Upper lobe of left lung (tissue), 4 donors: ENCODE measurements around the gene SLC22A17.

ENCODE experiments used
- EP300 ChIP-seq, 4 donors: sonication (generic); formaldehyde crosslinking; IDR thresholded peaks; one replicate each; pipeline ENCODE4 v1.5.1; 2017; ENCODE audit warnings: antibody characterized with exemption in 4 of 4, control low read depth in 2 of 4
- POLR2A ChIP-seq, 4 donors: fragments of 450-650 bp; IDR thresholded peaks; one replicate each; pipeline ENCODE4 v1.5.1; 2016 to 2017; ENCODE audit warnings: antibody characterized with exemption in 4 of 4, mild to moderate bottlenecking in 2 of 4
- POLR2AphosphoS5 ChIP-seq, 2 donors: sonication (generic); formaldehyde crosslinking; IDR thresholded peaks; one replicate each; pipeline ENCODE4 v1.5.1; 2017; ENCODE audit warnings: antibody characterized with exemption in 2 of 2
- TF ChIP-seq, protein P1 (sequence below), 6 experiments: fragments of 450-650 bp in 4 of 6; fragments of 200-600 bp in 2 of 6; sonication (generic) in 2 of 6; IDR thresholded peaks; one replicate each; pipeline ENCODE4 v1.5.1; 2016 to 2019; ENCODE audit warnings: antibody characterized with exemption in 6 of 6

DNA sequence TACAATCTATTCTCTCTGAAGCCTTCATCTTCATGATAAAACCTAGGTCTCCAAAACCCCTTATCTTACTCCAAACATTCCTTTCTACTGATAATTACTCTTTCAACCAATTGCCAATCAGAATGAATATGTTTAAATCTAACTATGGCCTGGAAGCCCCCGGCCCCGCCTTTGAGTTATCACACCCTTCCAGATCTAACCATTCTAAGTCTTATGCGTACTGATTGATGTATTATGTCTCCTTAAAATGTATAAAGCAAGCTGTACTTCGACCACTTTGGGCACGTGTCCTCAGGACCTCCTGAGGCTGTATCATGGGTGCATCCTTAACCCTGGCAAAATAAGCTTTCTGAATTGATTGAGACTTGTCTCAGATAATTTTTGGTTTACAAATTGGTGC lies 17.1 kb downstream of the SLC22A17 start:
- TF ChIP-seq, protein P1, sequence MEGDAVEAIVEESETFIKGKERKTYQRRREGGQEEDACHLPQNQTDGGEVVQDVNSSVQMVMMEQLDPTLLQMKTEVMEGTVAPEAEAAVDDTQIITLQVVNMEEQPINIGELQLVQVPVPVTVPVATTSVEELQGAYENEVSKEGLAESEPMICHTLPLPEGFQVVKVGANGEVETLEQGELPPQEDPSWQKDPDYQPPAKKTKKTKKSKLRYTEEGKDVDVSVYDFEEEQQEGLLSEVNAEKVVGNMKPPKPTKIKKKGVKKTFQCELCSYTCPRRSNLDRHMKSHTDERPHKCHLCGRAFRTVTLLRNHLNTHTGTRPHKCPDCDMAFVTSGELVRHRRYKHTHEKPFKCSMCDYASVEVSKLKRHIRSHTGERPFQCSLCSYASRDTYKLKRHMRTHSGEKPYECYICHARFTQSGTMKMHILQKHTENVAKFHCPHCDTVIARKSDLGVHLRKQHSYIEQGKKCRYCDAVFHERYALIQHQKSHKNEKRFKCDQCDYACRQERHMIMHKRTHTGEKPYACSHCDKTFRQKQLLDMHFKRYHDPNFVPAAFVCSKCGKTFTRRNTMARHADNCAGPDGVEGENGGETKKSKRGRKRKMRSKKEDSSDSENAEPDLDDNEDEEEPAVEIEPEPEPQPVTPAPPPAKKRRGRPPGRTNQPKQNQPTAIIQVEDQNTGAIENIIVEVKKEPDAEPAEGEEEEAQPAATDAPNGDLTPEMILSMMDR (IDR thresholded peaks at IDR 0.05) = no peak
- no peak for TF ChIP-seq EP300 (IDR thresholded peaks at IDR 0.05)
- TF ChIP-seq POLR2A (IDR thresholded peaks at IDR 0.05) = no peak
- no peak for TF ChIP-seq POLR2AphosphoS5 (IDR thresholded peaks at IDR 0.05)
